ENCODE data around the gene FGGY. TPM values are rescaled to one million over a fixed set of nuclear protein-coding genes. Genes with fewer than 3 reads are reported as not detected.

The FGGY gene
- total and polyA plus RNA-seq, 2 donors (not counting 1 experiment from before 2014, with no cell fraction given) = 6.1 to 38.5 TPM

DNA sequence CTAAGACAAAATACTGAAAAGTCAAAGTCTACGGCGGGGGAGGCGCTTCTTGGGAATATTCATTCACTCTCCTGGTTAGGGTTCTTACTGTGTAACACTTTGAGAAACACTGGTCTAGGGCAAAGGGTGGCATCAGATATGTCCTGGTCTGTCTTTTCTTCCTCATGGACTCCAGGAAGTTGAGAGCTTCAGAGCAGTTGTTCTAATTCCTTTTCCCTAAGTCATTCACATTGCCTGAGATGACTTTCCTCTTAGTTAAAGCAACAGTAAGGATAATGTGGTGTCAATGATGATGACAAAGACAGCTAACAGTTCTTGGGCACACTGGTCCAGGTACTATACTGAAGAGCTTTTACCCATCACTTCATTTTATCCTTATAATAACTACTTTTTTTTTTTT, 27.0 kb downstream of the FGGY start:
- ATAC-seq (ENCODE audit: low read depth) = no peak
- Histone ChIP-seq H3K36me3 (replicated peaks in 1 of 2; ENCODE audit: control extremely low read depth in 1 of 2, control insufficient read depth in 1 of 2, extremely low read depth in 1 of 2, insufficient read depth in 2 of 2, low read length in 1 of 2) (peaks cover 1 to 2% of the 10 kb centered on the region in 2 experiments), H4K20me1 (ENCODE audit: control insufficient read depth, insufficient read depth, low read length, poor library complexity, severe bottlenecking) (no peaks in the 10 kb centered on the region), H3K4me3 (ENCODE audit: control extremely low read depth in 1 of 5, extremely low read depth in 1 of 5, insufficient read depth in 1 of 5, low read depth in 2 of 5, low read length in 4 of 5) (no peak overlapping the region), H3K9me3 (ENCODE audit: control extremely low read depth in 1 of 3, control insufficient read depth in 2 of 3, insufficient read depth in 1 of 3, low read length in 2 of 3) (peaks cover 0 to 4% (median 0%) of the 10 kb centered on the region in 3 donors), H2AFZ (ENCODE audit: insufficient read depth, low read depth, low read length, poor library complexity, severe bottlenecking) (no peak overlapping the region), H3K27me3 (replicated peaks in 1 of 4; ENCODE audit: control extremely low read depth in 1 of 4, control insufficient read depth in 3 of 4, insufficient read depth in 4 of 4, low read length in 3 of 4) (no peaks in the 10 kb centered on the region), H3K4me1 (ENCODE audit: control insufficient read depth in 2 of 2, insufficient read depth in 2 of 2, low read length in 2 of 2) (no peaks in the 10 kb centered on the region), H3K9ac (ENCODE audit: low read length) (no peak overlapping the region), H3K4me2 (replicated peaks; ENCODE audit: low read depth, low read length, poor library complexity, severe bottlenecking) (no peak overlapping the region), H3K27ac (ENCODE audit: low read length in 2 of 2) (no peak overlapping the region), H3K79me2 (ENCODE audit: control insufficient read depth, insufficient read depth, low read length) (no peaks in the 10 kb centered on the region)
- H3K27ac Mint-ChIP-seq = no peak overlapping the region
- no peak for TF ChIP-seq CTCF (IDR thresholded peaks at IDR 0.05)
- no peak for TF ChIP-seq EZH2 (IDR thresholded peaks at IDR 0.05; ENCODE audit: borderline replicate concordance, insufficient read depth, low read depth, low read length, poor library complexity, severe bottlenecking)
- no peaks in the 10 kb centered on the region for H3K9me3 Mint-ChIP-seq (ENCODE audit: insufficient read depth)
- no peak overlapping the region for H3K4me3 Mint-ChIP-seq
- intact Hi-C loops (cut with micrococcal nuclease) = no loop called here
- ChIA-PET CTCF (no interaction called here), POLR2A (no interaction called here)
- DNase-seq = no peak
- WGBS (ENCODE audit: insufficient coverage) = 100% methylated on average over 2 of the region's 3 CpGs
- H3K27me3 Mint-ChIP-seq = no peaks in the 10 kb centered on the region
- no peaks in the 10 kb centered on the region for H3K4me1 Mint-ChIP-seq

- H3K27ac Mint-ChIP-seq = no peak overlapping the region
- H3K4me2 ChIP-seq (replicated peaks; ENCODE audit: low read depth, low read length, poor library complexity, severe bottlenecking) = no peak overlapping the region
Observed at GRCh38 chr1:59328353-59328752, 31.5 kb downstream of the FGGY start.

More at GRCh38 chr1:59328353-59328752, 31.5 kb downstream of the FGGY start:
- Histone ChIP-seq H3K27ac (ENCODE audit: low read length in 2 of 2) (no peak overlapping the region), H3K27me3 (replicated peaks in 1 of 4; ENCODE audit: control extremely low read depth in 1 of 4, control insufficient read depth in 3 of 4, insufficient read depth in 4 of 4, low read length in 3 of 4) (no peaks in the 10 kb centered on the region), H2AFZ (ENCODE audit: insufficient read depth, low read depth, low read length, poor library complexity, severe bottlenecking) (no peak overlapping the region), H3K4me1 (ENCODE audit: control insufficient read depth in 2 of 2, insufficient read depth in 2 of 2, low read length in 2 of 2) (no peaks in the 10 kb centered on the region), H4K20me1 (ENCODE audit: control insufficient read depth, insufficient read depth, low read length, poor library complexity, severe bottlenecking) (no peaks in the 10 kb centered on the region), H3K36me3 (replicated peaks in 1 of 2; ENCODE audit: control extremely low read depth in 1 of 2, control insufficient read depth in 1 of 2, extremely low read depth in 1 of 2, insufficient read depth in 2 of 2, low read length in 1 of 2) (peaks cover 0 to 1% of the 10 kb centered on the region in 2 experiments), H3K9ac (ENCODE audit: low read length) (no peak overlapping the region), H3K4me3 (ENCODE audit: control extremely low read depth in 1 of 5, extremely low read depth in 1 of 5, insufficient read depth in 1 of 5, low read depth in 2 of 5, low read length in 4 of 5) (no peak overlapping the region), H3K79me2 (ENCODE audit: control insufficient read depth, insufficient read depth, low read length) (no peaks in the 10 kb centered on the region), H3K9me3 (ENCODE audit: control extremely low read depth in 1 of 3, control insufficient read depth in 2 of 3, insufficient read depth in 1 of 3, low read length in 2 of 3) (peaks cover 0 to 4% (median 0%) of the 10 kb centered on the region in 3 donors)
- TF ChIP-seq EZH2 (IDR thresholded peaks at IDR 0.05; ENCODE audit: borderline replicate concordance, insufficient read depth, low read depth, low read length, poor library complexity, severe bottlenecking) (no peak), CTCF (IDR thresholded peaks at IDR 0.05) (no peak)
- Mint-ChIP-seq H3K27me3 (no peaks in the 10 kb centered on the region), H3K4me1 (no peaks in the 10 kb centered on the region), H3K4me3 (no peak overlapping the region), H3K9me3 (ENCODE audit: insufficient read depth) (no peaks in the 10 kb centered on the region)
- intact Hi-C loops (cut with micrococcal nuclease) = no loop called here
- POLR2A ChIA-PET = interaction anchor here (0.6 kb wide), 1 partner anchor 293 kb away, joined by 4 read pairs; no protein-coding TSS in a partner anchor
- CTCF ChIA-PET = no interaction called here
- ATAC-seq (ENCODE audit: low read depth) (no peak), DNase-seq (no peak)
- 73% methylated on average over 2 of the region's 2 CpGs for WGBS (ENCODE audit: insufficient coverage)
